Neuronal stem cell (in vitro differentiated cells): Measurements from ENCODE around the gene CLBA1.

Experiments used
- DNase-seq: peaks from one replicate; pipeline ENCODE4 v3.0.0-alpha.2; 2013; ENCODE audit warnings: low spot score
- H2AFZ ChIP-seq: one replicate; pipeline ENCODE4 v1.6.1; 2013; ENCODE audit warnings: mild to moderate bottlenecking, low read length, inconsistent platforms
- H2AK5ac ChIP-seq: 2 replicates; pipeline ENCODE4 v1.6.1; 2013; ENCODE audit warnings: low read depth, mild to moderate bottlenecking, inconsistent platforms, low read length, moderate library complexity, mixed read lengths
- H2BK120ac ChIP-seq: 2 replicates; pipeline ENCODE4 v1.6.1; 2013; ENCODE audit warnings: low read depth, mild to moderate bottlenecking, inconsistent platforms, low read length, moderate library complexity, mixed read lengths
- H2BK12ac ChIP-seq: one replicate; pipeline ENCODE4 v1.6.1; 2013; ENCODE audit warnings: low read length, inconsistent platforms
- H2BK15ac ChIP-seq: 2 replicates; pipeline ENCODE4 v1.6.1; 2013; ENCODE audit warnings: mild to moderate bottlenecking, low read length, inconsistent platforms, mixed read lengths
- H2BK5ac ChIP-seq: one replicate; pipeline ENCODE4 v1.6.1; 2013; ENCODE audit warnings: inconsistent platforms, mild to moderate bottlenecking, low read length, moderate library complexity
- H3K14ac ChIP-seq: one replicate; pipeline ENCODE4 v1.6.1; 2013; ENCODE audit warnings: low read length, inconsistent platforms
- H3K18ac ChIP-seq: 2 replicates; pipeline ENCODE4 v1.6.1; 2013; ENCODE audit warnings: low read length, inconsistent platforms
- H3K23ac ChIP-seq: 2 replicates; pipeline ENCODE4 v1.6.1; 2013; ENCODE audit warnings: low read depth, mild to moderate bottlenecking, mixed read lengths, low read length, inconsistent platforms; ENCODE audit not compliant: poor library complexity
- H3K27ac ChIP-seq: replicated peaks from 3 replicates; pipeline ENCODE4 v1.5.1; 2013; ENCODE audit warnings: low read length, inconsistent platforms
- H3K27me3 ChIP-seq, 3 experiments: 2 replicates each; pipeline ENCODE4 v1.6.1; 2013; ENCODE audit warnings: low read length in 3 of 3, mild to moderate bottlenecking in 2 of 3, inconsistent platforms in 1 of 3, low read depth in 1 of 3, mixed read lengths in 1 of 3, moderate library complexity in 1 of 3; ENCODE audit not compliant: control insufficient read depth in 3 of 3, insufficient read depth in 3 of 3
- H3K36me3 ChIP-seq, 2 donors: replicated peaks in 1 of 2; 2 replicates each; pipeline ENCODE4 v1.6.1; 2013; ENCODE audit warnings: low read length in 2 of 2; ENCODE audit not compliant: control insufficient read depth in 2 of 2, insufficient read depth in 2 of 2
- H3K4ac ChIP-seq: 2 replicates; pipeline ENCODE4 v1.6.1; 2013; ENCODE audit warnings: inconsistent platforms, mild to moderate bottlenecking, low read length, moderate library complexity
- H3K4me1 ChIP-seq, 2 donors: 1 replicate in 1 of 2; 2 replicates in 1 of 2; pipeline ENCODE4 v1.6.1; 2013; ENCODE audit warnings: low read length in 2 of 2, low read depth in 1 of 2; ENCODE audit not compliant: control insufficient read depth in 2 of 2, insufficient read depth in 1 of 2
- H3K4me2 ChIP-seq: one replicate; pipeline ENCODE4 v1.6.1; 2013; ENCODE audit warnings: mild to moderate bottlenecking, low read length, inconsistent platforms; ENCODE audit not compliant: insufficient read depth, poor library complexity, severe bottlenecking
- H3K4me3 ChIP-seq, 2 donors: 2 replicates each; pipeline ENCODE4 v1.5.1; 2013; ENCODE audit warnings: low read length in 2 of 2, mild to moderate bottlenecking in 2 of 2, inconsistent platforms in 1 of 2, moderate library complexity in 1 of 2
- H3K79me1 ChIP-seq: one replicate; pipeline ENCODE4 v1.6.1; 2013; ENCODE audit warnings: low read depth, mild to moderate bottlenecking, inconsistent platforms, low read length, moderate library complexity
- H3K9ac ChIP-seq: one replicate; pipeline ENCODE4 v1.6.1; 2013; ENCODE audit warnings: mild to moderate bottlenecking, low read depth, low read length, inconsistent platforms; ENCODE audit not compliant: poor library complexity
- H3K9me3 ChIP-seq, 2 donors: replicated peaks in 1 of 2; 2 replicates each; pipeline versions ENCODE3 to v1.6.1; 2013; ENCODE audit warnings: low read length in 2 of 2, mild to moderate bottlenecking in 2 of 2, inconsistent platforms in 1 of 2, low read depth in 1 of 2, mixed read lengths in 1 of 2, moderate library complexity in 1 of 2; ENCODE audit not compliant: control insufficient read depth in 2 of 2, insufficient read depth in 1 of 2
- H4K8ac ChIP-seq: one replicate; pipeline ENCODE4 v1.6.1; 2013; ENCODE audit warnings: low read depth, mild to moderate bottlenecking, inconsistent platforms, low read length, moderate library complexity
- H4K91ac ChIP-seq: one replicate; pipeline ENCODE4 v1.6.1; 2013; ENCODE audit warnings: low read length, low read depth, mild to moderate bottlenecking, inconsistent platforms; ENCODE audit not compliant: poor library complexity
- WGBS, 2 donors: extraction: QIAGEN DNeasy Blood & Tissue Kit; methylation state at CpG; one replicate each; pipeline ENCODE4 v1.1.7; 2013; ENCODE audit warnings: missing lambda C conversion rate in 2 of 2, mixed read lengths in 1 of 2; ENCODE audit not compliant: insufficient read length in 2 of 2, insufficient replicate concordance in 1 of 2; ENCODE audit errors: extremely low coverage in 2 of 2; 5-methylcytosine and 5-hydroxymethylcytosine counted together

CLBA1 gene

GRCh38 chr14:105007593-105008264 lies 22.1 kb downstream of the CLBA1 start:
- H3K9me3 ChIP-seq: no peaks in the 10 kb centered on the region
- no peak overlapping the region for H4K8ac ChIP-seq
- H2AFZ ChIP-seq: no peak overlapping the region
- no peak overlapping the region for H3K18ac ChIP-seq
- no peak overlapping the region for H4K91ac ChIP-seq
- peaks cover 15% of the 10 kb centered on the region for H3K79me1 ChIP-seq
- peak overlapping the region in 1 of 2 donors; percentile 68 for H3K4me3 ChIP-seq
- H3K4me1 ChIP-seq: no peaks in the 10 kb centered on the region
- DNase-seq: no peak
- no peak overlapping the region for H2BK15ac ChIP-seq
- no peak overlapping the region for H2AK5ac ChIP-seq
- peaks cover 38 to 68% of the 10 kb centered on the region in 2 donors for H3K36me3 ChIP-seq
- peak overlapping the region; percentile 58 for H3K23ac ChIP-seq
- H3K4ac ChIP-seq: no peak overlapping the region
- H3K27me3 ChIP-seq: no peaks in the 10 kb centered on the region
- H3K9ac ChIP-seq: no peak overlapping the region
- no peak overlapping the region for H2BK5ac ChIP-seq
- H2BK12ac ChIP-seq: no peak overlapping the region
- no CpG with 5 or more reads among the region's 19 CpGs for WGBS, 2 donors
- no peak overlapping the region for H3K14ac ChIP-seq
- no peak overlapping the region for H2BK120ac ChIP-seq
- H3K27ac ChIP-seq: no peak overlapping the region
- H3K4me2 ChIP-seq: no peak overlapping the region

GRCh38 chr14:105010106-105010505 lies 24.5 kb downstream of the CLBA1 start:
- H4K8ac ChIP-seq: no peak overlapping the region
- no peak overlapping the region for H2AFZ ChIP-seq
- H3K4me2 ChIP-seq: no peak overlapping the region
- no peak overlapping the region for H3K27ac ChIP-seq
- no peak overlapping the region for H3K4ac ChIP-seq
- H2BK15ac ChIP-seq: no peak overlapping the region
- no peak overlapping the region for H3K9ac ChIP-seq
- no peaks in the 10 kb centered on the region for H3K9me3 ChIP-seq
- H4K91ac ChIP-seq: no peak overlapping the region
- WGBS, 2 donors: no CpG with 5 or more reads among the region's 4 CpGs
- H2BK120ac ChIP-seq: no peak overlapping the region
- peaks cover 38 to 87% of the 10 kb centered on the region in 2 donors for H3K36me3 ChIP-seq
- peaks cover 15% of the 10 kb centered on the region for H3K79me1 ChIP-seq
- H3K4me1 ChIP-seq: peaks cover 0 to under 1% of the 10 kb centered on the region in 2 donors
- H3K18ac ChIP-seq: no peak overlapping the region
- no peak overlapping the region for H3K23ac ChIP-seq
- no peak overlapping the region for H3K4me3 ChIP-seq
- H3K27me3 ChIP-seq: no peaks in the 10 kb centered on the region
- no peak overlapping the region for H3K14ac ChIP-seq
- no peak for DNase-seq
- H2BK5ac ChIP-seq: no peak overlapping the region
- no peak overlapping the region for H2AK5ac ChIP-seq
- no peak overlapping the region for H2BK12ac ChIP-seq

- Histone ChIP-seq H3K18ac (no peak overlapping the region), H3K4me1 (peaks cover 3% of the 10 kb centered on the region in 2 donors), H3K14ac (no peak overlapping the region), H3K23ac (no peak overlapping the region), H3K4me3 (no peak overlapping the region), H3K27me3 (no peaks in the 10 kb centered on the region), H3K9me3 (no peaks in the 10 kb centered on the region), H2AK5ac (no peak overlapping the region), H4K8ac (no peak overlapping the region), H3K27ac (no peak overlapping the region), H3K4ac (no peak overlapping the region), H2BK15ac (no peak overlapping the region), H4K91ac (no peak overlapping the region), H2AFZ (no peak overlapping the region), H3K36me3 (peaks cover 36 to 92% of the 10 kb centered on the region in 2 donors), H2BK12ac (no peak overlapping the region), H2BK5ac (no peak overlapping the region), H3K4me2 (no peak overlapping the region), H2BK120ac (no peak overlapping the region), H3K79me1 (peaks cover 13% of the 10 kb centered on the region), H3K9ac (no peak overlapping the region)
- no CpG with 5 or more reads among the region's 17 CpGs for WGBS, 2 donors
- DNase-seq: no peak
Observed at GRCh38 chr14:105010891-105011291, 25.3 kb downstream of the CLBA1 start.

GRCh38 chr14:105011312-105011990 lies 25.9 kb downstream of the CLBA1 start:
- Histone ChIP-seq H2BK15ac (no peak overlapping the region), H3K4ac (no peak overlapping the region), H2BK12ac (no peak overlapping the region), H4K8ac (no peak overlapping the region), H3K4me3 (no peak overlapping the region), H3K14ac (no peak overlapping the region), H3K9ac (no peak overlapping the region), H3K27me3 (no peaks in the 10 kb centered on the region), H2AK5ac (no peak overlapping the region), H3K18ac (no peak overlapping the region), H3K4me2 (no peak overlapping the region), H2AFZ (no peak overlapping the region), H2BK5ac (no peak overlapping the region), H4K91ac (no peak overlapping the region), H3K27ac (no peak overlapping the region), H3K4me1 (peaks cover 4 to 6% of the 10 kb centered on the region in 2 donors), H3K9me3 (no peaks in the 10 kb centered on the region), H2BK120ac (no peak overlapping the region), H3K36me3 (peaks cover 36 to 92% of the 10 kb centered on the region in 2 donors), H3K79me1 (peaks cover 13% of the 10 kb centered on the region), H3K23ac (peak overlapping the region; percentile 59)
- no peak for DNase-seq
- WGBS, 2 donors: no CpG with 5 or more reads among the region's 29 CpGs
